HG03342 (cell line): ENCODE data around the gene SREK1.
A peak's percentile ranks its signal among the peaks of the same experiment; 100 is the strongest.
"Not testable (repeated sequence)": the region's sequence is repeated elsewhere in the genome, so short reads cannot be mapped to it uniquely, and the experiment has no call there.

Experiments used
- ATAC-seq: cut with Tn5 transposase; IDR thresholded peaks from one replicate; pipeline ENCODE4 v1.9.1; 2021; ENCODE audit warnings: mild to moderate bottlenecking, moderate library complexity; ENCODE audit not compliant: unreplicated experiment

SREK1 gene, protein sequence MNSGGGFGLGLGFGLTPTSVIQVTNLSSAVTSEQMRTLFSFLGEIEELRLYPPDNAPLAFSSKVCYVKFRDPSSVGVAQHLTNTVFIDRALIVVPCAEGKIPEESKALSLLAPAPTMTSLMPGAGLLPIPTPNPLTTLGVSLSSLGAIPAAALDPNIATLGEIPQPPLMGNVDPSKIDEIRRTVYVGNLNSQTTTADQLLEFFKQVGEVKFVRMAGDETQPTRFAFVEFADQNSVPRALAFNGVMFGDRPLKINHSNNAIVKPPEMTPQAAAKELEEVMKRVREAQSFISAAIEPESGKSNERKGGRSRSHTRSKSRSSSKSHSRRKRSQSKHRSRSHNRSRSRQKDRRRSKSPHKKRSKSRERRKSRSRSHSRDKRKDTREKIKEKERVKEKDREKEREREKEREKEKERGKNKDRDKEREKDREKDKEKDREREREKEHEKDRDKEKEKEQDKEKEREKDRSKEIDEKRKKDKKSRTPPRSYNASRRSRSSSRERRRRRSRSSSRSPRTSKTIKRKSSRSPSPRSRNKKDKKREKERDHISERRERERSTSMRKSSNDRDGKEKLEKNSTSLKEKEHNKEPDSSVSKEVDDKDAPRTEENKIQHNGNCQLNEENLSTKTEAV

DNA sequence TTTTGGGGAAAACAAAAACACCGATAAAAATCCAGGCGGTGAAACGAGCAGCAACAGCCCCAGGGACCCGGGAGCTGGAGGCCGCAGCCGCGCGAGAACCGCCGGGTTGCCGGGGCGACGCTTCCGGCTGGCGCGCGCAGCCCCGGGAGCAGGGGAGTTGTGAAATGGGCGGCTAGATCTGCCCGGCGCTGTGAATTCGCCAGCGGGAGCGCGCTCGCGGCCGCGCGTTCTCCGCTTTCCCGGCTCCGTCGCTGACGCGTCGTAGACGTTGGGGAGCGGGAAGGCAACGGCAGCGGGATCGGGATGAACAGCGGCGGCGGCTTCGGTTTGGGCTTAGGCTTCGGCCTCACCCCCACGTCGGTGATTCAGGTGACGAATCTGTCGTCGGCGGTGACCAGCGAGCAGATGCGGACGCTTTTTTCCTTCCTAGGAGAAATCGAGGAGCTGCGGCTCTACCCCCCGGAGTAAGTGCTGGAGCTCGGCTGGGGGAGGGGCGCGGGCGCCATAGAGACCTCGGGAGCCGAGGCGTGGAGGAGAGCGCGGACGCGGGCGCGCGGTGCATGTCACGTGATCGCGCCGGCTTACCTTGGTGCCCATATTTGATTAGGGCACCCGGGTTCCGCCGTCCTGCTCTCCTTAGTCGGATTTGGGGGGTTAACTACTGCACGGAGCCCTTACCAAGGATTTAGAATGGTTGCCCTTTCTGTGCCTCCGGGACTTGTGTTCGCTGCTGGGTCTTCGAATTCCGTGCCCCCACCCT, at the start of gene SREK1:
SREK1 (plus strand) TSS at position 227 of the 760 bp plus-strand sequence; CDS start at position 304, 77 bp downstream.
- peak; percentile 91 for ATAC-seq

DNA sequence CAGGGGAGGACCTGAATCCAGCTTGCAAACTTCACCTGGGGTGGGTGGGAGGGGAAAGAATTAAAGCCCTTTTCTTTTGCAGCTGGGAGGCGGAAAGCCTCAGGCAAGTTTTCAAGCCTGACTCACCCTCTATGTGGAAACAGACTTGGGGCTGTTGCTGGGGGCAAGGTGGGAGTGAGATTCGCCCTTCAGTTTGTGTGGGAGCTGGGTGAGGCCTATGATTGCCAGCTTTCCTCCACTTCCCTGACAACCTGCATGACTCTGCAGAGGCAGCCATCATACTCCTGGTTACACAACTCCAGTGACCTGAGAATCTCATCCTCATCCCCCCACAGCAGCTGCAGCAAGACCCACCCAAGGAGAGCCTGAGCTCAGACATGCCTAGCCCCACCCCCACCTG, 43.2 kb upstream of the SREK1 start:
- ATAC-seq, result no peak

DNA sequence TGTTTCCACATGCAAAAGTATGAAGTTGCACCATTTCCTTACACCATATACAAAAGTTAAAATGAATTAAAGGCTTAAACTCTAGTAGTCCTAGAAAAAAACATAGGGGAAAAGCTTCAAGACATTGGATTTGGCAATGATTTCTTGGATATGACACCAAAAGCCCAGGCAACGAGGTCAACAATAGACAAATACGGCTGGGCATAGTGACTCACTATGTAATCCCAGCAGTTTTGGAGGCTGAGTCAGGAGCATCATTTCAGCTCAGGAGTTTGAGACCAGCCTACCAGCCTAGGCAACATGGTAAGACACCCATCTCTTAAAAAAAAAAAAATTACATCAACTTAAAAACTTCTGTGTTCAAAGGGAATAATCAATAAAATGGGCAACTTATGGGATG, 30.9 kb upstream of the SREK1 start:
- ATAC-seq, result no peak

DNA sequence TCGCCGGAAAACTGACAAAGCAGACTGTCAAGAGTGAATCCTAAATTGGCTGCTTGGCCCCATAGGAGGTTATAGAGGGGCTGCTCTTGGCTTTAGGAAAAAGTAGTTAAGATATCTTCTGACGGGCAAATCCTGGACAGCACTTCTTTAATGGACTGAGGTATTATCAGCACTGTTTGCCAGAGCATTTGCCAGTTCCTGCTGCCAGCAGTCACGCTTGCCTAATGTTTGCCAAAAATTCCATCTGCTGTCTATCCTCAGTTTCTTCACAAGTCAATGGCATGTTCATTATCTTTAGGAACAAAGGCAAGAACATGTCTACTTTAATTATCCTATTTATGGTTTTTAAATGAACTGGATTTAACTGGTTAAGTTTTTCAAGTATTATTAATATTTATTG, 25.8 kb upstream of the SREK1 start:
- no peak for ATAC-seq

DNA sequence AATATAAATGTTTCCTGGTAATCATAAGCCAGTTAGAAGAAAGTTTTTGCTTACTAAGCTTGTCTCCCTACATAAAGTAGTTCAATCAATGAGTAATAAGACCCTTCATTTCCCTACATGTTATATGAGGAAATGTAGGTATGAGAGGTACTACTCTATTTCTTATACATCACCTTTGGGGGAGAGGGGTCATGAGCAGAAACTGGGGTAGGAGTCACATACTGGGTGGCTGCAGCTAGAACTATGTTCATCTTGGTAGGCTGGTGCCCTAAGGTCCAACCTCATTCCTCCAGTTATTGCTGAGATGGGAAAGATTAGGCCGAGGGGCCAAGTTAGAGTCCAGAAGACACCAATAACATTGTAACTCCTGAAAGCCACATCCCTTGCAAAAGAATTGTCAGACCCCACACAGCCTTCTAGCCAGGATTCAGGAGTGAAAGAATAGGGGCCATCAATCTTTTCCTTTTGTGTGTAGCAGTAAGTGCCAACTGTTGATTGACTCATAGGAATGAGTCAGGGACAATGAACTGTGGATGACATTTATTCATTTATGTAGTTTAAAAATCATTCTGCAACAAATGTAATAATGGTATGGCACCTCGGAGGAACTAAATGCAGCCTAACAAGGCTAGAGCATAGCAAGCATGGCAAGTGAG, 21.6 kb upstream of the SREK1 start:
- ATAC-seq, result no peak

DNA sequence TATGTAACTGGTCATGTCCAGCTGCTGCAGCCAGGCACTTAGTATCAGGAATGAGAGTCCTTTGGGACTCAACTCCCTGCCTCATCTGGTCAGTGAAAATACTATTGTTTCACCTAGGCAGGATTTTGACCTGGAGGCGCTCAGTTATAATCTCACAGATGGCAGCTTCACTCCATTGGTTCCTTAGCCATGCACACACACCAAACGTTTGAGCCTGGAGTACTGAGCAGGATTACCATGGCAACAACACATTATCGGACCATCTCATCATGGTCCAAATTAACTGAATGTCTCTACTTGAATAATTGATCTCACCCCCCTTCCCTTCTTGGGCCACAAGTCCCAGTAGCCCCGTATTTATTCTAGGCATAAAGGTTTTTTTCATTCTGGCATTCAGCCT, 15.0 kb upstream of the SREK1 start:
- ATAC-seq, result no peak

DNA sequence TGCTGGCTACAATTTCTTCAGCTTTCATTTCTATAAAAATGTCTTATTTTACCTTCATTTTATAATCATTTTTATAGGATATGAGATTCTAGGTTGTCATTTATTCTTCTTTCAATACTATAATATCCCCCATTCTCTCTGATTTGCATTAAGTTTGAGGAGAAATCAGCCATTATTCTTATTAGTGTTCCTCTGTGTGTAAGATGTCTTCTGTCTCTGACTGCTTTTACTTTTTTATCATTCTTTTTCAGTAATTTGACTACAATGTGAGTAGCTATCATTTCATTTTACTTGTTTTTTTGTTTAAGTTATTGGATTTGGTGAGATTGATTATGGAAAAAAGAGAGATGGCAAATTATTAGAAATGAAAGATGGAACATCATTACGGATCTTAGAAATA, 13.6 kb upstream of the SREK1 start:
- ATAC-seq, result no peak

DNA sequence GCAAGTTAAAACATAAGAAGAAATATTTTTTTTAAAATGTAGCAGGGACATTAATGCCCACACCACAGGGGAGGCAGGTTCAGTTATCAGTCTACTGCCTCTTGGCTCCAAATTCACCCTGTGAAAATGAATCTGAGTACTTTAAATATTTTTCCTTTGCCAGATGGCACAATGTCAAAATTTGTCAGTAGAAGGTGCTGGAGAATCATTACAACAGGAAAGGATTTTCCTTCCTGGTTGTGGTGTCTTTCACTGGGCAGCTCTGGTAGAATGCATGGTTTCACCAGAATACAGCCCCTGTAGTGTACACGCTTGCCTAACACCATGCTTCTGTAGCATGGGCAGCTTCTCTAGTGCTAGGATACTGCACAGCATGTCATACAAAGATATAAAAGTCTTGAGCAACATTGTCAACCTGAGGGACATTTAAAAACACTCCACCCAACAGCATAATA, 9.7 kb upstream of the SREK1 start:
- no peak for ATAC-seq

DNA sequence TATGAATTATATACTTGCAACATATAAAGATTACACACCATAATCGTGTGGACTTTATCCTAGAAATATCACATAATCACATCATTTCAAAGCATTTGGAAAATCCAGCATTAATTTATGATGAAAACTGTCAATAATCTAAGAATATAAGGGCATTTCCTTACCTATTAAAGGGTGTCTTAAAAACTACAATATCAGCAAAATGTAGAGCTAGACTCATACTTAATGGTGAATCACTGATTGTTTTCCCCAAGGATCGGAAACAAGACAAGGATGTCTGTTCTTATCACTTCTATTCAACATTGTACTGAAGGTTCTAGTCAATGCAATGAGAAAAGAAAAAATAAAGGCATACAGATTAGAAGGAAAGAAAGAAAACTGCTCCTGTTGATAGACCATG, 8.0 kb upstream of the SREK1 start:
- ATAC-seq, result no peak

DNA sequence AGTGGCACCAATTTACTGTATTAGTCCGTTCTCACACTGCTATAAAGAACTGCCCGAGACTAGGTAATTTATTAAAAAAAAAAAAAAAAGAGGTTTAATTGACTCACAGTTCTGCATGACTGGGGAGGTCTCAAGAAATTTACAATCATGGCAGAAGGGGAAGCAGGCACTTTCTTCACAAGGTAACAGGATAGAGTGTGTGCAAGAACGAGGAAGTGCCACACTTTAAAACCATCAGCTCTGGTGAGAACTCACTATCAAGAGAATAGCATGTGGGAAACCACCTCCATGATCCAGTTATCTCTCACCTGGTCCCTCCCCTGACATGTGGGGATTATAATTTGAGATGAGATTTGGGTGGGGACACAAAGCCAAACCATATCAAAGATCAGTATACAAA, 7.2 kb upstream of the SREK1 start:
- ATAC-seq, result not testable (repeated sequence)

DNA sequence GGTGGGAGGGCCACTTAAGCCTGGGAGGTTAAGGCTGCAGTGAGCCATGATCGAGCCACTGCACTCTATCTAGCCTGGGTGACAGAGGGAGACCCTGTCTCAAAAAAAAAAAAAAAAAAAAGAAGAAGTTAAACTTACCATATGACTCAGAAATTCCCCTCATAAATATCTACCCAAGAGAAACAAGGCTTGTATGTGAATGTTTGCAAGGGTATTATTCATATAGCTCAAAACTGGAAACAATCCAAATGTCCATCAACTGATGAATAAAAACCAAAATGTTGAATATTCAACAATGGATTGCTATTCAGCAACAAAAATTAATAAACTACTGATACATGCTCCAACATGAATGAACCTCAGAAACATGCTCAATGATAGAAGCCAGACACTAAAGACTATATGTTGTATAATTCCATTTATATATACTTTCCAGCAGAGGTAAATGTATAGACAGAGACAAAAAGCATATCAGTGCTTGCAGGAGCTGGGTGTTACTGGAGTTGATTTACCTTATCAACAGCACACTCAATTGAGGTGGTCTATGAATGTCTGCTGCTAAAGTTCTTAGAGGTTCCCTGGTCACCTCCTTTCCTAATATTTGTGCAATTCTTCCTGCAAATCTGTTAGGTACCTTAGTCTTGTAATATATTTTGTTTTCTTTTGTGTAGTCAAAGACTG, 5.3 kb upstream of the SREK1 start:
- ATAC-seq, result no peak

DNA sequence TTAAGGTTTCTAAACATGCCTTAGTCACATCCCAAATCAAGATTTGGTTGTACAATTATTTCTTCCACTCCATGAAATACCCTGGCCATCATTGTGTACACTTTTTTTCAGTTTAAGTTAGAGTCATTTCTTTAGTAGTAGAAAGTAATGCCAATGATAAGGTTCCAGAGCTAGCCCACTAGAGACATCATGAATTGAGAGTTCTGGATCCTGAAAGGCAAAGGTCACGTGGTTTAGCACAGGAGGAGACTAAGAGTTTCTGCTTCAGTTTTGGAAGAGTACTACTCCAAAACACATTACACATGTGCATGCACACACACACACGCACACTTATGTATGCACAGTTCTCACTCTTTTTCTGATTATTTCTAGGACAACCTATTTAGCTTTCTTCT, 4.8 kb upstream of the SREK1 start:
- no peak for ATAC-seq

DNA sequence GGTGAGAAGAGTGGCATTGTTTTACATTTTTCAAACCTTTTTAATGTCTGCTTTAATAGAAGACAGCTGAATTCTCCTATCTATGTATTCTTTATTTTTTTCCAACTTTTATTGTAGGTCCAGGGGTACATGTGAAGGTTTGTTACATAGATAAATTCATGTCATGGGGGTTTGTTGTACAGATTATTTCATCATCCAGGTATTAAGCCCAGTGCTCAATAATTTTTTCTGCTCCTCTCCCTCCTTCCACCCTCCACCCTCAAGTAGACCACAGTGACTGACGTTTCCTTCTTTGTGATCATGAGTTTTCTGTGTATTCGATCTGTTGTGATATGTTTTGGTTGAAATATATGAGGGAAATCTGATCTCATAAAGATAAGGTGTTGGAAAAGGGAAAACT, 1.7 kb upstream of the SREK1 start:
- ATAC-seq, result no peak

DNA sequence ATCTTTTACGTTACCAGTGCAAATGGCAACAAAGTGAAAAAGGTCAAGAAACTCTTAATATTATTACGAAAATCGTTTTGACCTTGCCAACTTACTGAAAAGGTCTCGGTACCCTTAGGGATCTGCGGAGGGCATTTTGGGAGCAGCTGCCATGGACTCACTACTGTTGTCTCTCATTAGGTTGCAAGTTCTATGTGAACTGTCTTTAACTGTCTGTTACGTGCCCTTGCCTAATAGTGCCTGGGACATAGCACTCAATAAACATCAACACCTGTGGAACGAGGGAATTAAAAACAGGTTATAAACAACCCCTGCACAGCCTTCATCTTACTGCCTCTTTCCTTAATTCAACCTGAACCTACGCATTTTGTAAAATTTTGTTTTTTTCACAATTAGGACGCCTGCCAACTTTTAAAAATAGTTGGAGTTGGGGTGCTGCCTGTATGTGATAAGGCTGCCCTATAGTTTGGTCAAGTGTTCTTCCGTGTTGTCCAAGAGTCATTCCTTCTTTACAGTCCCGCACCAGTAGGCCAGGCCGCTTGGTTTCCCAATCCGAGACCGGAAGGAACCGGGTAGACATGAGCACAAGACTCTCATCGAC, 527 bp upstream of the SREK1 start:
- peak; percentile 28 for ATAC-seq

DNA sequence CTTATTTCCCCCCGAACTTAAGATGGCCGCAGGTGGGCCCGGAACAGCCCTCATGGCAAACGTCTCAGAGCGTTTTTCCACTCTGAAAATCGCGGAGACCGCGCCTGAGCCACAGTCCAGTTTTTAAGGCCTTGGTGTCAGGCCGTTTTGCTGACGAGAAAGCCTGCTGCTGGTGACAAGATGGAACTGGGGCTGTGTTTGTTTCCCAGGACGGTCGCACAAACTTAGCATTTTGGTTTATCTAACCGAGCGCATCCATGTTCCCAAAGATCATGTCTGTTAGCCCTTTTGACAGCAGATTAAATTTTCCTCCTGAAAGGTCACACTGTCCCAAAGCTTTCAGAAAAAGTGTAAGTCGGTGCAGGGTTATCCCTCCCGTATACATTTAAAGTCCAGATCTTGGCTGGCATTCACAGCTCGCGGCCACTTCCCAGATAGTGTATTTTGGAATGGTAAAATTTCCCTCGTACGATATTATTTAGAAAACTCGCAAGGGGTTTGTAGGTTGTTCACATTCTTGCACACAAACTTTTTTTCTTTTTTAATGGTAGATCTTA, 812 bp downstream of the SREK1 start:
- ATAC-seq, result peak; percentile 41

DNA sequence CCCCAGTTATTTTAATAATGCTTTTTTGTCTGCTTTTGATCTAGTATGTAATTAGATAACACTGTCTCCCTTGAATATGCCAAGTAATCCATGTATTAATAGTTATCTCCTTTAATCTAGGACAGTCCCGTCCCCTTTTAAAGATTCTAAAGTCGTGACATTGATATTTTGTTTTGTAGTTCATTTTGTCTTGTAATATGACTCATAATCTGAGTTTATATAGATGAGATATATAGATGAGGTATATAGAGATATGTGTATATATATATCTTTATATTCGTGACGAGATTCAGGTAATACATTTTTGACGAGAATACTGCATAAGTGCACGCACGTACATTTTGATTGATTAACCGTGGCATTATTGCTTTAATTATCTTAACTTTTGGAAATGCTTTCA, 1.6 kb downstream of the SREK1 start:
- ATAC-seq, result no peak

DNA sequence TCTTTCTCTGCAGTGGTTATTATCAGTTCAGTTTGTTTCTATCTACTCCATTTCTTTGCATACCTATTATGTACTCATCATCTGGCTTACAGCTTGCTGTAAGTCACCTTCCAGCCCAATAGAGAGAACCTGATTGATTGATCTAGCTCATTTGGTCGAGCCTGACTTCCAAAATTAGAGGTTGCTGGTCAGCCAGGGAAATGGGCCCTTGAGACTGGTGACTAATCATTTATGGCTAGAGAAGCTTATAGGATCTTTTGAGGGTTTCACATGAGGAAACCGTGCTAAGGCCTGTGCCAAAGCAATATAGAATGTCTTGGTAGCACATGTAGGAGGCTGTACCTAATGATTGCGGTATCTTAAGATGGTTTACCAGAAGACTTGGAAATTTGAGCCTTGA, 5.8 kb downstream of the SREK1 start:
- no peak for ATAC-seq

DNA sequence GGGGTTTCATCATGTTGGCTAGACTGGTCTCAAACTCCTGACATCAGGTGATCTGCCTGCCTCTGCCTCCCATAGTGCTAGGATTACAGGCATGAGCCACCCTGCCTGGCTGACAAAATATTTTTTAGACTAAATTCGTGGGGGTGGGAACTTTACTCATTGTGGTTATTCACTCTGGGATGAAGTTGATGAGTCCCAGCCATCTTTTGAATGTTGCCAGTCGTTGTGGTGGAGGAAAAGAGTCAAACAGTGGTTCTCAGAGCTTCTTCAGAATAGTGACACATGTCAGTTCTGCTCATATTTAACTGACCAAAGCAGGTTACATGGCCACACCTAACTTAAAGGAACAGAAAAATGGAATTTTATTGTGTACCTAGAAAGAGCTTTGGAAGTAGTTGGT, 6.9 kb downstream of the SREK1 start:
- ATAC-seq, result no peak

DNA sequence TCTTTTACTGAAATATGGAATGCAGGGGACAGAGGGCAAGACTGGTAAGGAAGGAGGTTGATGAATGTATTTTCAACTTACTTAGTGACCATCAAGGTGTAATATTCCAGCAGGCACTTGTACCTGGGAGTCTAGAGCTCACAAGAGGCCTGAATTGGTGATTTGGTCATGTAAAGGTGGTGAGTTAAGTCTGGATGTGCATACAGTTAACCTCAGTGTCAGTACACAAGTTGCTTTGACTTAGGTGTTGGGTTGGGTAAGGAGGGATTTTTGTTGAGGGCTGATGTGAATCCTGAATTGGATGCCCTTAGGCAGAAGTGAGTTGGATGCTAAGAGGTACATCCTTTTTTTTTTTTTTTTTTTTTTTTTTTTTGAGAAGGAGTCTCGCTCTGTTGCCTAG, 7.4 kb downstream of the SREK1 start:
- ATAC-seq, result no peak

DNA sequence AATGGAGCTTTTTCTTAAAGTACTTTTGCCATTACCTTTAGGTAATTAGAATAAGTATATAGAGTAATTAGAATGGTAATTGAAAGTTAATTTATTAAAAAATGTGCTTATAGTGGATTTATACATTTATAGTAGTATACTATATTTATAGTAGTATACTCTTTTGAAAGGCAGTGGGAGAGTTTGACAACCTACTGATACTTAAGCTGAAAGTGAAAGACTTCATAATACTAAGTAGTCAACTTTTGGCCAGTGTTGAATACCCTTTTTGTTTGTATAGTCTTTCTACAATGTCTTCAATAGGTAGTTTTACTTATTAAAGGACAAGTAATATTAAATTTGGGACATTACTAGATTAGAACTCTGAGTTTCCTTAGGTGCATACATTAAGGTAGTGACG, 12.9 kb downstream of the SREK1 start:
- no peak for ATAC-seq
